IPS-20b (cell line): ENCODE results near the gene NFASC.

ENCODE experiments used
- H3K27ac ChIP-seq: one replicate; pipeline ENCODE4 v1.5.1; 2013; ENCODE audit warnings: low read length
- H3K27me3 ChIP-seq: 2 replicates; pipeline ENCODE4 v1.6.1; 2013; ENCODE audit warnings: mild to moderate bottlenecking, low read length, inconsistent platforms; ENCODE audit not compliant: insufficient read depth
- H3K36me3 ChIP-seq: 2 replicates; pipeline ENCODE4 v1.6.1; 2013; ENCODE audit warnings: low read depth, mild to moderate bottlenecking, inconsistent platforms, low read length, moderate library complexity; ENCODE audit not compliant: insufficient read depth
- H3K4me1 ChIP-seq: 2 replicates; pipeline ENCODE4 v1.6.1; 2013; ENCODE audit warnings: mild to moderate bottlenecking, control low read depth, inconsistent platforms, low read length, moderate library complexity; ENCODE audit not compliant: insufficient read depth
- H3K4me3 ChIP-seq: 2 replicates; pipeline ENCODE4 v1.5.1; 2013; ENCODE audit warnings: mild to moderate bottlenecking, low read length, inconsistent platforms
- H3K9ac ChIP-seq: 2 replicates; pipeline ENCODE4 v1.6.1; 2013; ENCODE audit warnings: low read depth, mild to moderate bottlenecking, inconsistent platforms, low read length, moderate library complexity
- H3K9me3 ChIP-seq: 2 replicates; pipeline ENCODE4 v1.6.1; 2013; ENCODE audit warnings: mild to moderate bottlenecking, low read depth, low read length, inconsistent platforms; ENCODE audit not compliant: insufficient read depth

NFASC gene

GRCh38 chr1:205003358-205004131 lies 132.9 kb downstream of the NFASC start:
- no peak overlapping the region for H3K27ac ChIP-seq
- H3K27me3 ChIP-seq = peaks cover 47% of the 10 kb centered on the region; the same call in 1 of the 2 replicates
- H3K36me3 ChIP-seq = no peaks in the 10 kb centered on the region
- H3K4me1 ChIP-seq = peaks cover 17% of the 10 kb centered on the region
- no peaks in the 10 kb centered on the region for H3K9me3 ChIP-seq
- H3K4me3 ChIP-seq = 0 out of 2 replicates have a peak overlapping the region, but pooled peaks have one; percentile 1
- no peak overlapping the region for H3K9ac ChIP-seq

GRCh38 chr1:205004351-205004750 lies 133.7 kb downstream of the NFASC start:
- H3K27ac ChIP-seq = no peak overlapping the region
- no peak overlapping the region for H3K4me3 ChIP-seq
- no peaks in the 10 kb centered on the region for H3K9me3 ChIP-seq
- H3K27me3 ChIP-seq = peaks cover 42% of the 10 kb centered on the region; the same call in 1 of the 2 replicates
- H3K9ac ChIP-seq = no peak overlapping the region
- no peaks in the 10 kb centered on the region for H3K36me3 ChIP-seq
- peaks cover 17% of the 10 kb centered on the region for H3K4me1 ChIP-seq

- no peak overlapping the region for H3K9ac ChIP-seq
- peaks cover 22% of the 10 kb centered on the region; the same call in 1 of the 2 replicates for H3K27me3 ChIP-seq
- H3K4me3 ChIP-seq = no peak overlapping the region
- no peaks in the 10 kb centered on the region for H3K9me3 ChIP-seq
- no peaks in the 10 kb centered on the region for H3K36me3 ChIP-seq
- peaks cover 10% of the 10 kb centered on the region; the same call in 1 of the 2 replicates for H3K4me1 ChIP-seq
- no peak overlapping the region for H3K27ac ChIP-seq
Measured at GRCh38 chr1:205008896-205009295, 138.2 kb downstream of the NFASC start.

GRCh38 chr1:205009670-205010069 lies 139.0 kb downstream of the NFASC start:
- Histone ChIP-seq H3K9me3 (no peaks in the 10 kb centered on the region), H3K4me3 (no peak overlapping the region), H3K27me3 (peaks cover 14% of the 10 kb centered on the region; the same call in 1 of the 2 replicates), H3K9ac (no peak overlapping the region), H3K4me1 (peaks cover 10% of the 10 kb centered on the region; the same call in 1 of the 2 replicates), H3K36me3 (no peaks in the 10 kb centered on the region), H3K27ac (no peak overlapping the region)

- Histone ChIP-seq H3K4me3 (no peak overlapping the region), H3K9me3 (no peaks in the 10 kb centered on the region), H3K9ac (no peak overlapping the region), H3K4me1 (peaks cover 10% of the 10 kb centered on the region; the same call in 1 of the 2 replicates), H3K27me3 (0 out of 2 replicates have a peak, but pooled peaks cover 3% of the 10 kb centered on the region), H3K27ac (no peak overlapping the region), H3K36me3 (no peaks in the 10 kb centered on the region)
Measured at GRCh38 chr1:205012391-205013140, 141.9 kb downstream of the NFASC start.

- no peak overlapping the region for H3K9ac ChIP-seq
- no peak overlapping the region for H3K27ac ChIP-seq
- H3K9me3 ChIP-seq = no peaks in the 10 kb centered on the region
- no peak overlapping the region for H3K4me3 ChIP-seq
- H3K4me1 ChIP-seq = peaks cover 10% of the 10 kb centered on the region; the same call in 1 of the 2 replicates
- H3K36me3 ChIP-seq = no peaks in the 10 kb centered on the region
- H3K27me3 ChIP-seq = 0 out of 2 replicates have a peak, but pooled peaks cover 3% of the 10 kb centered on the region
Measured at GRCh38 chr1:205013683-205014367, 143.2 kb downstream of the NFASC start.

- H3K36me3 ChIP-seq = no peaks in the 10 kb centered on the region
- H3K27me3 ChIP-seq = peaks cover 12% of the 10 kb centered on the region; the same call in 1 of the 2 replicates
- H3K9me3 ChIP-seq = no peaks in the 10 kb centered on the region
- H3K9ac ChIP-seq = no peak overlapping the region
- H3K27ac ChIP-seq = no peak overlapping the region
- H3K4me1 ChIP-seq = peaks cover 10% of the 10 kb centered on the region; the same call in 1 of the 2 replicates
- no peak overlapping the region for H3K4me3 ChIP-seq
Measured at GRCh38 chr1:205014783-205015182, 144.1 kb downstream of the NFASC start.

- H3K27me3 ChIP-seq = peaks cover 17% of the 10 kb centered on the region; the same call in 1 of the 2 replicates
Measured at GRCh38 chr1:205015241-205015640, 144.6 kb downstream of the NFASC start.

GRCh38 chr1:205016075-205016474 lies 145.4 kb downstream of the NFASC start:
- Histone ChIP-seq H3K9ac (no peak overlapping the region), H3K36me3 (no peaks in the 10 kb centered on the region), H3K9me3 (no peaks in the 10 kb centered on the region), H3K27ac (no peak overlapping the region), H3K4me3 (no peak overlapping the region), H3K4me1 (peaks cover 10% of the 10 kb centered on the region; the same call in 1 of the 2 replicates), H3K27me3 (peaks cover 20% of the 10 kb centered on the region; the same call in 1 of the 2 replicates)

More at GRCh38 chr1:205015241-205015640, 144.6 kb downstream of the NFASC start:
- H3K9me3 ChIP-seq = no peaks in the 10 kb centered on the region
- H3K27ac ChIP-seq = no peak overlapping the region
- no peak overlapping the region for H3K9ac ChIP-seq
- no peak overlapping the region for H3K4me3 ChIP-seq
- peaks cover 10% of the 10 kb centered on the region; the same call in 1 of the 2 replicates for H3K4me1 ChIP-seq
- H3K36me3 ChIP-seq = no peaks in the 10 kb centered on the region

GRCh38 chr1:205016584-205016983 lies 145.9 kb downstream of the NFASC start:
- Histone ChIP-seq H3K27ac (no peak overlapping the region), H3K36me3 (no peaks in the 10 kb centered on the region), H3K9me3 (no peaks in the 10 kb centered on the region), H3K4me1 (peaks cover 10% of the 10 kb centered on the region; the same call in 1 of the 2 replicates), H3K4me3 (no peak overlapping the region), H3K9ac (no peak overlapping the region), H3K27me3 (peaks cover 20% of the 10 kb centered on the region; the same call in 1 of the 2 replicates)

GRCh38 chr1:205017001-205017400 lies 146.3 kb downstream of the NFASC start:
- H3K9me3 ChIP-seq = no peaks in the 10 kb centered on the region
- H3K27ac ChIP-seq = no peak overlapping the region
- no peak overlapping the region for H3K9ac ChIP-seq
- peaks cover 10% of the 10 kb centered on the region; the same call in 1 of the 2 replicates for H3K4me1 ChIP-seq
- peaks cover 20% of the 10 kb centered on the region; the same call in 1 of the 2 replicates for H3K27me3 ChIP-seq
- no peaks in the 10 kb centered on the region for H3K36me3 ChIP-seq
- no peak overlapping the region for H3K4me3 ChIP-seq
